HepG2 (cell line): Measurements from ENCODE around the gene S100A5. TPM values are rescaled to one million over a fixed set of nuclear protein-coding genes. Genes with fewer than 3 reads are reported as not detected.
A peak's percentile ranks its signal among the peaks of the same experiment; 100 is the strongest.

Experiments
- ATAC-seq: fragments of 200-7000 bp; cut with Tn5 transposase; 3 replicates; pipeline ENCODE4 v1.9.1; 2020; ENCODE audit warnings: mild to moderate bottlenecking, moderate library complexity
- BruUV-seq: library from RNA; stranded (reverse); fragments of 400-500 nt; replicated peaks from 2 replicates; lab custom pipeline; 2021; lab: Mats Ljungman, UMichigan
- CTCF ChIA-PET: fragments of 300-600 bp; formaldehyde crosslinking; extraction: SDS; loops from one replicate; lab custom pipeline; 2021; ENCODE audit warnings: low total read pairs, inconsistent platforms, low intra/inter-chr PET ratio; lab: Yijun Ruan, JAX
- POLR2A ChIA-PET: fragments of 350-600 bp; sonication (Branson Sonifier 250); formaldehyde crosslinking; loops from one replicate; lab custom pipeline; 2020; ENCODE audit warnings: antibody characterized with exemption, inconsistent platforms; lab: Yijun Ruan, JAX
- DNase-seq: peaks from one replicate; pipeline ENCODE4 v3.0.0-alpha.2; 2015; ENCODE audit warnings: low spot score
- FAIRE-seq: peaks from 3 replicates; lab custom pipeline; 2011; peaks lifted over from hg19 to GRCh38; lab: Jason Lieb, UNC
- H2AFZ ChIP-seq: one replicate; pipeline ENCODE4 v1.6.1; 2011; ENCODE audit warnings: low read length, inconsistent platforms
- H3K27ac ChIP-seq: fragments of 300-600 bp; 3 replicates; pipeline ENCODE4 v1.8.0; 2011; ENCODE audit warnings: mixed run types, mild to moderate bottlenecking, mixed read lengths, low read length, inconsistent platforms; ENCODE audit not compliant: insufficient read depth; ENCODE audit errors: extremely low read length
- H3K27me3 ChIP-seq, 2 experiments: fragments of 200-600 bp in 1 of 2; 2 replicates in 1 of 2; 3 replicates in 1 of 2; pipeline versions ENCODE4 v1.6.0 to v1.8.0; 2011; ENCODE audit warnings: low read length in 2 of 2, mild to moderate bottlenecking in 2 of 2, moderate library complexity in 2 of 2, inconsistent platforms in 1 of 2; ENCODE audit not compliant: insufficient read depth in 2 of 2, control insufficient read depth in 1 of 2
- H3K36me3 ChIP-seq, 2 experiments: fragments of 200-600 bp in 1 of 2; replicated peaks in 1 of 2; 2 replicates in 1 of 2; 3 replicates in 1 of 2; pipeline versions ENCODE4 v1.5.1 to v1.8.0; 2011; ENCODE audit warnings: low read length in 2 of 2, inconsistent platforms in 1 of 2; ENCODE audit not compliant: insufficient read depth in 2 of 2, control insufficient read depth in 1 of 2
- H3K4me1 ChIP-seq: 2 replicates; pipeline ENCODE4 v1.5.1; 2012; ENCODE audit warnings: low read length, inconsistent platforms; ENCODE audit not compliant: insufficient read depth
- H3K4me2 ChIP-seq: 2 replicates; pipeline ENCODE4 v1.6.0; 2011; ENCODE audit warnings: low read depth, low read length, inconsistent platforms
- H3K4me3 ChIP-seq, 3 experiments: fragments of 200-600 bp in 1 of 3; sonication (generic), shearing (Covaris generic) in 1 of 3; replicated peaks in 1 of 3; 2 replicates each; pipeline ENCODE4 v1.5.1; 2011 to 2016; ENCODE audit warnings: low read length in 3 of 3, inconsistent platforms in 2 of 3, low read depth in 2 of 3, mild to moderate bottlenecking in 2 of 3, control low read depth in 1 of 3, mixed read lengths in 1 of 3; ENCODE audit not compliant: insufficient read depth in 1 of 3
- H3K79me2 ChIP-seq: one replicate; pipeline ENCODE4 v1.6.1; 2011; ENCODE audit warnings: low read length, inconsistent platforms; ENCODE audit not compliant: insufficient read depth
- H3K9ac ChIP-seq: 2 replicates; pipeline ENCODE4 v1.6.0; 2011; ENCODE audit warnings: mild to moderate bottlenecking, low read depth, low read length, inconsistent platforms; ENCODE audit not compliant: insufficient read depth
- H3K9me3 ChIP-seq: 2 replicates; pipeline ENCODE4 v1.5.1; 2012; ENCODE audit warnings: mild to moderate bottlenecking, low read length
- H4K20me1 ChIP-seq: 2 replicates; pipeline ENCODE4 v1.6.0; 2011; ENCODE audit warnings: inconsistent platforms, mild to moderate bottlenecking, low read length, moderate library complexity; ENCODE audit not compliant: insufficient read depth
- JDP2 ChIP-seq: sonication (generic); formaldehyde crosslinking; IDR thresholded peaks from 2 replicates; pipeline ENCODE4 v1.8.1; 2022; ENCODE audit warnings: missing genetic modification reagents, borderline replicate concordance
- KDM5A ChIP-seq: fragments of 200-600 bp; sonication (generic); IDR thresholded peaks from 2 replicates; pipeline ENCODE4 v1.7.0; 2018; ENCODE audit warnings: antibody characterized with exemption, mild to moderate bottlenecking, low read length, borderline replicate concordance
- PHB2 ChIP-seq: fragments of 450-650 bp; IDR thresholded peaks from 2 replicates; pipeline ENCODE4 v1.6.1; 2018; ENCODE audit not compliant: partially characterized antibody
- RAD21 ChIP-seq: fragments of 450-650 bp; formaldehyde crosslinking; IDR thresholded peaks from 2 replicates; pipeline ENCODE4 v1.5.0; 2020; ENCODE audit warnings: mild to moderate bottlenecking
- RAD51 ChIP-seq: fragments of 450-650 bp; IDR thresholded peaks from 2 replicates; pipeline ENCODE4 v1.6.1; 2016; ENCODE audit warnings: borderline replicate concordance
- STAG1 ChIP-seq: sonication (generic); formaldehyde crosslinking; IDR thresholded peaks from 2 replicates; pipeline ENCODE4 v1.4.0; 2020; ENCODE audit warnings: missing genetic modification reagents
- YEATS4 ChIP-seq: sonication (generic); formaldehyde crosslinking; IDR thresholded peaks from 2 replicates; pipeline ENCODE4 v1.4.0; 2020; ENCODE audit warnings: missing genetic modification reagents, borderline replicate concordance
- ZFP37 ChIP-seq: sonication (generic); formaldehyde crosslinking; IDR thresholded peaks from 2 replicates; pipeline ENCODE4 v1.4.0; 2020; ENCODE audit warnings: missing genetic modification reagents, borderline replicate concordance
- ZNF713 ChIP-seq: sonication (generic); formaldehyde crosslinking; IDR thresholded peaks from 2 replicates; pipeline ENCODE4 v1.4.0; 2020; ENCODE audit warnings: mild to moderate bottlenecking, missing genetic modification reagents
- WGBS: methylation state at CpG from one replicate; pipeline ENCODE4 v1.1.6; 2017; ENCODE audit warnings: low lambda C conversion rate; 5-methylcytosine and 5-hydroxymethylcytosine counted together
- in situ Hi-C: cut with HindIII; loops from 2 replicates; pipeline ENCODE4 v1.10.0; 2017; ENCODE audit warnings: low pct_unique_long_range_greater_than_20kb; ENCODE audit not compliant: extremely low pct_ligation_motif_present
- intact Hi-C: fragments of 100-400 bp; cut with micrococcal nuclease; formaldehyde crosslinking; loops from one replicate; pipeline ENCODE4 v1.10.0; 2022; ENCODE audit not compliant: unreplicated experiment
- polyA plus RNA-seq, 8 experiments: library from polyadenylated mRNA; depleted of rRNA in 3 of 8; stranded (reverse) in 7 of 8; unstranded in 1 of 8; fragments of >200 nt; fragmentation: Illumina TruSeq in 4 of 8; extraction: Trizol in 4 of 8; gene quantifications; 2 replicates each; pipeline versions ENCODE4 v1.2.1 to v1.2.3, GENCODE V29; 2011 to 2016; ENCODE audit warnings: low read depth in 4 of 8, missing spikeins in 1 of 8, mixed read lengths in 1 of 8; ENCODE audit not compliant: insufficient read depth in 1 of 8
- total RNA-seq, 5 experiments: library from RNA; depleted of rRNA; stranded (reverse); fragments of >200 nt; fragmentation: Illumina TruSeq; extraction: Trizol; gene quantifications; 2 replicates each; pipeline ENCODE4 v1.2.3, GENCODE V29; 2016; ENCODE audit warnings: low read depth in 1 of 5
- TF ChIP-seq, protein P1 (sequence below): sonication (generic); formaldehyde crosslinking; IDR thresholded peaks from 2 replicates; pipeline ENCODE4 v1.4.0; 2020; ENCODE audit warnings: missing genetic modification reagents, mild to moderate bottlenecking, borderline replicate concordance
- TF ChIP-seq, protein P2 (sequence below): IDR thresholded peaks from 2 replicates; pipeline ENCODE4 v1.6.1; 2016; ENCODE audit warnings: missing compliant biosample characterization, missing genetic modification reagents, borderline replicate concordance
- TF ChIP-seq, protein P3 (sequence below): sonication (generic); formaldehyde crosslinking; IDR thresholded peaks from 2 replicates; pipeline ENCODE4 v1.5.0; 2020; ENCODE audit warnings: mild to moderate bottlenecking, missing genetic modification reagents, moderate library complexity
- TF ChIP-seq, protein P4 (sequence below), 2 experiments: sonication (generic) in 1 of 2; formaldehyde crosslinking in 1 of 2; IDR thresholded peaks; 2 replicates each; pipeline versions ENCODE4 v1.4.0 to v1.6.1; 2018 to 2020; ENCODE audit warnings: missing genetic modification reagents in 2 of 2, borderline replicate concordance in 1 of 2, low read depth in 1 of 2, mild to moderate bottlenecking in 1 of 2, missing biosample characterization in 1 of 2

Gene S100A5
- total and polyA plus RNA-seq, 2 of the 13 experiments (the other 11 are each of a cell fraction or from before 2014, with no cell fraction given): not detected

DNA sequence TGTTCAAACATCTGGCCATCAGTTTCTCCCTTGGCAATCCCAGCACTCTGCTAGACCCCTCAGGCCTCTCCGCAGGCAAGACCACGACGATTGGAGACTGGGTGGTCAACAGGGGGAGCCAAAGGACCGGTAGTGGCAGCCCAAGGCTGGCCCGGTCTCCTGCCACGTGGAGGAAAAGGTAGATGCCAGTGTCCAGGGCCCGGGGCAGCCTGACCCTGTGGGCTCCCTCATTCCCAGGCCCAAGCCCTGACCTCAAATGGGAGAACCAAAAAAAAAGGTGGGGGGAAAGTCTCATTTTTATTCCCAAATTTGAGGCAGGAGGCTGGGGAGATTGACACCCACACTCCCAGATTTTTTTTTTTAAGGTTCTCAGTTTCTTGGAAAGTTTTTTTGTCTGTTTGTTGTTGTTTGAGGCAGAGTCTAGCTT lies 29.7 kb downstream of the S100A5 start (continued):
- TF ChIP-seq, protein P1, sequence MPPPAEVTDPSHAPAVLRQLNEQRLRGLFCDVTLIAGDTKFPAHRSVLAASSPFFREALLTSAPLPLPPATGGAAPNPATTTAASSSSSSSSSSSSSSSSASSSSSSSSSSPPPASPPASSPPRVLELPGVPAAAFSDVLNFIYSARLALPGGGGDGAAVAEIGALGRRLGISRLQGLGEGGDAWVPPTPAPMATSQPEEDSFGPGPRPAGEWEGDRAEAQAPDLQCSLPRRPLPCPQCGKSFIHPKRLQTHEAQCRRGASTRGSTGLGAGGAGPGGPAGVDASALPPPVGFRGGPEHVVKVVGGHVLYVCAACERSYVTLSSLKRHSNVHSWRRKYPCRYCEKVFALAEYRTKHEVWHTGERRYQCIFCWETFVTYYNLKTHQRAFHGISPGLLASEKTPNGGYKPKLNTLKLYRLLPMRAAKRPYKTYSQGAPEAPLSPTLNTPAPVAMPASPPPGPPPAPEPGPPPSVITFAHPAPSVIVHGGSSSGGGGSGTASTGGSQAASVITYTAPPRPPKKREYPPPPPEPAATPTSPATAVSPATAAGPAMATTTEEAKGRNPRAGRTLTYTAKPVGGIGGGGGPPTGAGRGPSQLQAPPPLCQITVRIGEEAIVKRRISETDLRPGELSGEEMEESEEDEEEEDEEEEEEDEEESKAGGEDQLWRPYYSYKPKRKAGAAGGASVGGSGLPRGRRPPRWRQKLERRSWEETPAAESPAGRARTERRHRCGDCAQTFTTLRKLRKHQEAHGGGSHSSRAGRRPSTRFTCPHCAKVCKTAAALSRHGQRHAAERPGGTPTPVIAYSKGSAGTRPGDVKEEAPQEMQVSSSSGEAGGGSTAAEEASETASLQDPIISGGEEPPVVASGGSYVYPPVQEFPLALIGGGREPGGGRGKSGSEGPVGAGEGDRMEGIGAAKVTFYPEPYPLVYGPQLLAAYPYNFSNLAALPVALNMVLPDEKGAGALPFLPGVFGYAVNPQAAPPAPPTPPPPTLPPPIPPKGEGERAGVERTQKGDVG: 0 out of 2 replicates have a peak, but pooled peaks have one; percentile 10

DNA sequence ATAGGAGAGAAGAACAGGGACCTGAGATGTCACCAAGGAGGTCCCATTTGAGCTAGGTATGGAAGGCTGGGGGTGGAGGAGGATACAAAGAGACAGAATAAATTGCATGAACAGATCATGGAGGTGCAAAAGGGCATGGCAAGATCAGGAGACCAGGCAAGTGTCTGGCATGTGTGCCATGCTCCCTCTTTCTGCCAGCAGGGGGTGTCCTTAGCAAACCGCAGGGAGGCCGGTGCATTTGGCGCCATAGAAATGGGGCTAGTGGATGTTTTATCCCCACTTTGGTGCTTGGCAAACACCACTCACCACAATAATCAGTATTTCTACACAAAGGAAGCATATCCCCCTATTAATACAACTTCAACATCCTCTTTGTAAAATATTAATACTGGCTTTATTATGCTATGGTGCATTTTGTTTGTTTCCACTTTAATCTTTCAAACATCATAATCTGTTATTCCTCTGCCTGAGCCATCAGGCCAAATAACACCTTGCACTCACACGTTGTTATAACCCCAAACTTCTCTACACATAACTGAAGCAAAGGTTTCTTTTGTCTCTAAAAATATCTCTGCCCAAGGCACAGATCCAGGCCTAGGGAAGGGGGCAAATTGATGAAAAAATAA lies 30.9 kb downstream of the S100A5 start:
- CTCF ChIA-PET: interaction anchor here (0.6 to 4.2 kb wide), 5 partner anchors 23 to 158 kb away, joined by 3 to 63 read pairs (median 6); partner anchors contain the start of genes S100A1 and S100A13
- BruUV-seq: no TSS peak
- intact Hi-C loops: loop anchor here (5.0 to 10.0 kb wide), 2 partner anchors 117 to 235 kb away; partner anchors contain the start of genes S100A1 and S100A13
- no peaks in the 10 kb centered on the region for H3K9me3 ChIP-seq
- no peak overlapping the region for H3K4me3 ChIP-seq
- no peak overlapping the region for H2AFZ ChIP-seq
- no peak overlapping the region for H3K27ac ChIP-seq
- no peaks in the 10 kb centered on the region for H3K36me3 ChIP-seq
- no peak overlapping the region for H3K4me2 ChIP-seq
- H3K79me2 ChIP-seq: no peaks in the 10 kb centered on the region
- POLR2A ChIA-PET: no interaction called here
- no peaks in the 10 kb centered on the region; a peak in 2 of 5 replicates for H3K27me3 ChIP-seq
- no peak overlapping the region for H3K9ac ChIP-seq
- peak; percentile 55 for ATAC-seq
- peak; percentile 37 for DNase-seq
- no peak for FAIRE-seq
- in situ Hi-C loops: loop anchor here (5.0 to 10.0 kb wide), 4 partner anchors 57 to 265 kb away; partner anchors contain the start of genes S100A1, S100A13, S100A2 and SLC27A3
- 23% methylated on average over 4 of the region's 4 CpGs for WGBS
- H3K4me1 ChIP-seq: peaks cover 36% of the 10 kb centered on the region
- no peaks in the 10 kb centered on the region for H4K20me1 ChIP-seq
- TF ChIP-seq RAD51 (no peak), JDP2 (CRISPR knock-in tag) (no peak), YEATS4 (CRISPR knock-in tag) (no peak), PHB2 (no peak), ZNF713 (CRISPR knock-in tag) (no peak), STAG1 (peak; percentile 84), ZFP37 (CRISPR knock-in tag) (no peak), RAD21 (peak; percentile 52; the same call in 1 of the 2 replicates), KDM5A (no peak)
- TF ChIP-seq, protein P2, sequence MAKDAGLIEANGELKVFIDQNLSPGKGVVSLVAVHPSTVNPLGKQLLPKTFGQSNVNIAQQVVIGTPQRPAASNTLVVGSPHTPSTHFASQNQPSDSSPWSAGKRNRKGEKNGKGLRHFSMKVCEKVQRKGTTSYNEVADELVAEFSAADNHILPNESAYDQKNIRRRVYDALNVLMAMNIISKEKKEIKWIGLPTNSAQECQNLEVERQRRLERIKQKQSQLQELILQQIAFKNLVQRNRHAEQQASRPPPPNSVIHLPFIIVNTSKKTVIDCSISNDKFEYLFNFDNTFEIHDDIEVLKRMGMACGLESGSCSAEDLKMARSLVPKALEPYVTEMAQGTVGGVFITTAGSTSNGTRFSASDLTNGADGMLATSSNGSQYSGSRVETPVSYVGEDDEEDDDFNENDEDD (CRISPR knock-in tag): peak; percentile 14; the same call in 1 of the 2 replicates
- TF ChIP-seq, protein P3, sequence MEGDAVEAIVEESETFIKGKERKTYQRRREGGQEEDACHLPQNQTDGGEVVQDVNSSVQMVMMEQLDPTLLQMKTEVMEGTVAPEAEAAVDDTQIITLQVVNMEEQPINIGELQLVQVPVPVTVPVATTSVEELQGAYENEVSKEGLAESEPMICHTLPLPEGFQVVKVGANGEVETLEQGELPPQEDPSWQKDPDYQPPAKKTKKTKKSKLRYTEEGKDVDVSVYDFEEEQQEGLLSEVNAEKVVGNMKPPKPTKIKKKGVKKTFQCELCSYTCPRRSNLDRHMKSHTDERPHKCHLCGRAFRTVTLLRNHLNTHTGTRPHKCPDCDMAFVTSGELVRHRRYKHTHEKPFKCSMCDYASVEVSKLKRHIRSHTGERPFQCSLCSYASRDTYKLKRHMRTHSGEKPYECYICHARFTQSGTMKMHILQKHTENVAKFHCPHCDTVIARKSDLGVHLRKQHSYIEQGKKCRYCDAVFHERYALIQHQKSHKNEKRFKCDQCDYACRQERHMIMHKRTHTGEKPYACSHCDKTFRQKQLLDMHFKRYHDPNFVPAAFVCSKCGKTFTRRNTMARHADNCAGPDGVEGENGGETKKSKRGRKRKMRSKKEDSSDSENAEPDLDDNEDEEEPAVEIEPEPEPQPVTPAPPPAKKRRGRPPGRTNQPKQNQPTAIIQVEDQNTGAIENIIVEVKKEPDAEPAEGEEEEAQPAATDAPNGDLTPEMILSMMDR: peak; percentile 81
- TF ChIP-seq, protein P4, sequence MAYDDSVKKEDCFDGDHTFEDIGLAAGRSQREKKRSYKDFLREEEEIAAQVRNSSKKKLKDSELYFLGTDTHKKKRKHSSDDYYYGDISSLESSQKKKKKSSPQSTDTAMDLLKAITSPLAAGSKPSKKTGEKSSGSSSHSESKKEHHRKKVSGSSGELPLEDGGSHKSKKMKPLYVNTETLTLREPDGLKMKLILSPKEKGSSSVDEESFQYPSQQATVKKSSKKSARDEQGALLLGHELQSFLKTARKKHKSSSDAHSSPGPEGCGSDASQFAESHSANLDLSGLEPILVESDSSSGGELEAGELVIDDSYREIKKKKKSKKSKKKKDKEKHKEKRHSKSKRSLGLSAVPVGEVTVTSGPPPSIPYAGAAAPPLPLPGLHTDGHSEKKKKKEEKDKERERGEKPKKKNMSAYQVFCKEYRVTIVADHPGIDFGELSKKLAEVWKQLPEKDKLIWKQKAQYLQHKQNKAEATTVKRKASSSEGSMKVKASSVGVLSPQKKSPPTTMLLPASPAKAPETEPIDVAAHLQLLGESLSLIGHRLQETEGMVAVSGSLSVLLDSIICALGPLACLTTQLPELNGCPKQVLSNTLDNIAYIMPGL (CRISPR knock-in tag; IDR thresholded peaks at IDR 0.05; ENCODE audit: borderline replicate concordance in 1 of 2, low read depth in 1 of 2): peak; percentile 24 to 32; a peak in 1 of 4 replicates
